ENCODE data around the gene ICE2. TPM values are rescaled to one million over a fixed set of nuclear protein-coding genes. Genes with fewer than 3 reads are reported as not detected.

Gene ICE2
- total RNA-seq, 3 donors from 2014 or later (not counting 1 experiment from before 2014, with no cell fraction given) = 21.7 to 36.7 (median 32.9) TPM

GRCh38 chr15:60425461-60425860 is 53.5 kb downstream of the ICE2 start:
- DNase-seq = no peak
- no peaks in the 10 kb centered on the region for H3K27me3 ChIP-seq (ENCODE audit: control insufficient read depth, insufficient read depth, low read length)
- Mint-ChIP-seq H3K4me3 (no peak overlapping the region), H3K27ac (no peak overlapping the region), H3K36me3 (peaks cover 4% of the 10 kb centered on the region), H3K9me3 (no peaks in the 10 kb centered on the region), H3K4me1 (no peaks in the 10 kb centered on the region), H3K27me3 (ENCODE audit: low read depth in 2 of 2) (no peaks in the 10 kb centered on the region)
- H3K4me3 ChIP-seq (ENCODE audit: low read length) = no peak overlapping the region
- no peak overlapping the region for H3K27ac ChIP-seq (ENCODE audit: low read length)
- WGBS (ENCODE audit: insufficient coverage) = 98% methylated on average over 2 of the region's 2 CpGs
- intact Hi-C loops (cut with micrococcal nuclease) = no loop called here
- ATAC-seq = no peak
- no peaks in the 10 kb centered on the region for H3K9me3 ChIP-seq (ENCODE audit: control insufficient read depth, insufficient read depth, low read length)
- H3K36me3 ChIP-seq (ENCODE audit: control insufficient read depth, insufficient read depth, low read length) = peaks cover 17% of the 10 kb centered on the region
- H3K4me1 ChIP-seq (ENCODE audit: control insufficient read depth, insufficient read depth, low read length) = no peaks in the 10 kb centered on the region
- no peak for TF ChIP-seq CTCF (IDR thresholded peaks at IDR 0.05)

GRCh38 chr15:60424006-60424405 is 54.9 kb downstream of the ICE2 start:
- H3K36me3 Mint-ChIP-seq = peaks cover 8% of the 10 kb centered on the region
- no peak overlapping the region for H3K27ac Mint-ChIP-seq

GRCh38 chr15:60423537-60423936 is 55.4 kb downstream of the ICE2 start:
- no peaks in the 10 kb centered on the region for H3K27me3 ChIP-seq (ENCODE audit: control insufficient read depth, insufficient read depth, low read length)
- H3K9me3 ChIP-seq (ENCODE audit: control insufficient read depth, insufficient read depth, low read length) = no peaks in the 10 kb centered on the region
- WGBS (ENCODE audit: insufficient coverage) = 76% methylated on average over 2 of the region's 2 CpGs
- no peak overlapping the region for H3K4me3 ChIP-seq (ENCODE audit: low read length)
- Mint-ChIP-seq H3K27me3 (ENCODE audit: low read depth in 2 of 2) (no peaks in the 10 kb centered on the region), H3K36me3 (peaks cover 8% of the 10 kb centered on the region), H3K9me3 (no peaks in the 10 kb centered on the region), H3K4me1 (no peaks in the 10 kb centered on the region), H3K27ac (no peak overlapping the region), H3K4me3 (no peak overlapping the region)
- no peak overlapping the region for H3K27ac ChIP-seq (ENCODE audit: low read length)
- peaks cover 17% of the 10 kb centered on the region for H3K36me3 ChIP-seq (ENCODE audit: control insufficient read depth, insufficient read depth, low read length)
- intact Hi-C loops (cut with micrococcal nuclease) = no loop called here
- no peaks in the 10 kb centered on the region for H3K4me1 ChIP-seq (ENCODE audit: control insufficient read depth, insufficient read depth, low read length)
- no peak for TF ChIP-seq CTCF (IDR thresholded peaks at IDR 0.05)
- ATAC-seq (no peak), DNase-seq (no peak)

More at GRCh38 chr15:60424006-60424405, 54.9 kb downstream of the ICE2 start:
- no peak for TF ChIP-seq CTCF (IDR thresholded peaks at IDR 0.05)
- ATAC-seq = no peak
- no peaks in the 10 kb centered on the region for H3K27me3 ChIP-seq (ENCODE audit: control insufficient read depth, insufficient read depth, low read length)
- H3K4me3 ChIP-seq (ENCODE audit: low read length) = no peak overlapping the region
- H3K36me3 ChIP-seq (ENCODE audit: control insufficient read depth, insufficient read depth, low read length) = peaks cover 17% of the 10 kb centered on the region
- intact Hi-C loops (cut with micrococcal nuclease) = no loop called here
- Mint-ChIP-seq H3K4me1 (no peaks in the 10 kb centered on the region), H3K4me3 (no peak overlapping the region), H3K27me3 (ENCODE audit: low read depth in 2 of 2) (no peaks in the 10 kb centered on the region), H3K9me3 (no peaks in the 10 kb centered on the region)
- H3K27ac ChIP-seq (ENCODE audit: low read length) = no peak overlapping the region
- no peaks in the 10 kb centered on the region for H3K4me1 ChIP-seq (ENCODE audit: control insufficient read depth, insufficient read depth, low read length)
- no peak for DNase-seq
- 100% methylated on average over 1 of the region's 1 CpG for WGBS (ENCODE audit: insufficient coverage)
- no peaks in the 10 kb centered on the region for H3K9me3 ChIP-seq (ENCODE audit: control insufficient read depth, insufficient read depth, low read length)

- no peak for ATAC-seq
Observed at GRCh38 chr15:60421544-60421943, 57.4 kb downstream of the ICE2 start.

More at GRCh38 chr15:60421544-60421943, 57.4 kb downstream of the ICE2 start:
- intact Hi-C loops (cut with micrococcal nuclease) = no loop called here
- H3K27me3 Mint-ChIP-seq (ENCODE audit: low read depth in 2 of 2) = no peaks in the 10 kb centered on the region
- no peak for TF ChIP-seq CTCF (IDR thresholded peaks at IDR 0.05)
- H3K4me3 ChIP-seq (ENCODE audit: low read length) = no peak overlapping the region
- peaks cover 10% of the 10 kb centered on the region for H3K36me3 ChIP-seq (ENCODE audit: control insufficient read depth, insufficient read depth, low read length)
- no CpG with 5 or more reads among the region's 1 CpG for WGBS (ENCODE audit: insufficient coverage)
- H3K4me3 Mint-ChIP-seq = no peak overlapping the region
- no peaks in the 10 kb centered on the region for H3K9me3 Mint-ChIP-seq
- no peaks in the 10 kb centered on the region for H3K4me1 Mint-ChIP-seq
- H3K9me3 ChIP-seq (ENCODE audit: control insufficient read depth, insufficient read depth, low read length) = no peaks in the 10 kb centered on the region
- no peak overlapping the region for H3K27ac Mint-ChIP-seq
- H3K36me3 Mint-ChIP-seq = peaks cover 8% of the 10 kb centered on the region
- no peak for DNase-seq
- H3K4me1 ChIP-seq (ENCODE audit: control insufficient read depth, insufficient read depth, low read length) = no peaks in the 10 kb centered on the region
- no peak overlapping the region for H3K27ac ChIP-seq (ENCODE audit: low read length)
- no peaks in the 10 kb centered on the region for H3K27me3 ChIP-seq (ENCODE audit: control insufficient read depth, insufficient read depth, low read length)

Data from natural killer cell (primary cell).